AG08395 (cell line): ENCODE measurements around the gene GOLT1A.

Experiments
- DNase-seq: peaks from one replicate; pipeline ENCODE4 v3.0.0; 2012; ENCODE audit warnings: mixed read lengths, low spot score

The GOLT1A gene

GRCh38 chr1:204154568-204155255 is 59.1 kb downstream of the GOLT1A start:
- DNase-seq: no peak

GRCh38 chr1:204153667-204154066 is 60.1 kb downstream of the GOLT1A start:
- DNase-seq: no peak

- no peak for DNase-seq
Measured at GRCh38 chr1:204152310-204153044, 61.3 kb downstream of the GOLT1A start.

GRCh38 chr1:204151552-204152309 is 62.1 kb downstream of the GOLT1A start, which contains the start of gene ETNK2:
Gene ETNK2 (minus strand): TSS chr1:204152044. CDS start chr1:204151852, 192 bp downstream.
- peak; percentile 69 for DNase-seq

- DNase-seq: no peak
Measured at GRCh38 chr1:204150702-204151551, 62.9 kb downstream of the GOLT1A start.

GRCh38 chr1:204149635-204150565 is 63.9 kb downstream of the GOLT1A start:
- DNase-seq: no peak

GRCh38 chr1:204149107-204149506 is 64.7 kb downstream of the GOLT1A start:
- no peak for DNase-seq
